Measurements from ENCODE around the gene MYO1D.
"Not testable (repeated sequence)": the region's sequence is repeated elsewhere in the genome, so short reads cannot be mapped to it uniquely, and the experiment has no call there.

The MYO1D gene

GRCh38 chr17:32471652-32472051, 405.3 kb downstream of the MYO1D start:
- no peak for DNase-seq (ENCODE audit: low read depth in 2 of 2, low spot score in 1 of 2)

- no peak for DNase-seq (ENCODE audit: low read depth in 2 of 2, low spot score in 1 of 2)
Observed at GRCh38 chr17:32470405-32471167, 406.3 kb downstream of the MYO1D start.

- DNase-seq (ENCODE audit: low read depth in 2 of 2, low spot score in 1 of 2) = no peak
Observed at GRCh38 chr17:32467949-32468348, 409.0 kb downstream of the MYO1D start.

GRCh38 chr17:32464374-32464773, 412.6 kb downstream of the MYO1D start:
- no peak for DNase-seq (ENCODE audit: low read depth in 2 of 2, low spot score in 1 of 2)

- no peak for DNase-seq (ENCODE audit: low read depth in 2 of 2, low spot score in 1 of 2)
Observed at GRCh38 chr17:32463304-32463703, 413.6 kb downstream of the MYO1D start.

GRCh38 chr17:32461853-32462617, 414.9 kb downstream of the MYO1D start:
- DNase-seq (ENCODE audit: low read depth in 2 of 2, low spot score in 1 of 2) = peak in 1 of 2 donors; percentile 24

- no peak for DNase-seq (ENCODE audit: low read depth in 2 of 2, low spot score in 1 of 2)
Observed at GRCh38 chr17:32461498-32461852, 415.4 kb downstream of the MYO1D start.

- no peak for DNase-seq (ENCODE audit: low read depth in 2 of 2, low spot score in 1 of 2)
Observed at GRCh38 chr17:32460054-32460453, 416.9 kb downstream of the MYO1D start.

GRCh38 chr17:32458371-32458770, 418.6 kb downstream of the MYO1D start:
- DNase-seq (ENCODE audit: low read depth in 2 of 2, low spot score in 1 of 2) = no peak

- DNase-seq (ENCODE audit: low read depth in 2 of 2, low spot score in 1 of 2) = no peak
Observed at GRCh38 chr17:32453370-32453769, 423.6 kb downstream of the MYO1D start.

GRCh38 chr17:32452281-32452680, 424.6 kb downstream of the MYO1D start:
- DNase-seq (ENCODE audit: low read depth in 2 of 2, low spot score in 1 of 2) = no peak

- no peak for DNase-seq (ENCODE audit: low read depth in 2 of 2, low spot score in 1 of 2)
Observed at GRCh38 chr17:32451879-32452278, 425.0 kb downstream of the MYO1D start.

GRCh38 chr17:32450379-32450778, 426.5 kb downstream of the MYO1D start:
- not testable (repeated sequence) for DNase-seq (ENCODE audit: low read depth in 2 of 2, low spot score in 1 of 2)

- DNase-seq (ENCODE audit: low read depth in 2 of 2, low spot score in 1 of 2) = no peak
Observed at GRCh38 chr17:32449963-32450362, 427.0 kb downstream of the MYO1D start.

GRCh38 chr17:32446949-32447348, 430.0 kb downstream of the MYO1D start:
- no peak for DNase-seq (ENCODE audit: low read depth in 2 of 2, low spot score in 1 of 2)

GRCh38 chr17:32445971-32446370, 431.0 kb downstream of the MYO1D start:
- DNase-seq (ENCODE audit: low read depth in 2 of 2, low spot score in 1 of 2) = no peak

- DNase-seq (ENCODE audit: low read depth in 2 of 2, low spot score in 1 of 2) = no peak
Observed at GRCh38 chr17:32445497-32445896, 431.4 kb downstream of the MYO1D start.

- DNase-seq (ENCODE audit: low read depth in 2 of 2, low spot score in 1 of 2) = peak in 1 of 2 donors; percentile 19
Observed at GRCh38 chr17:32445074-32445415, 431.9 kb downstream of the MYO1D start.

- DNase-seq (ENCODE audit: low read depth in 2 of 2, low spot score in 1 of 2) = peak; percentile 97
Observed at GRCh38 chr17:32444301-32445073, 432.4 kb downstream of the MYO1D start, which contains the start of gene PSMD11. Gene PSMD11 (plus strand): TSS chr17:32444510. CDS start chr17:32444524, 14 bp downstream.

GRCh38 chr17:32443827-32444300, 433.1 kb downstream of the MYO1D start:
- no peak for DNase-seq (ENCODE audit: low read depth in 2 of 2, low spot score in 1 of 2)
